Peyer's patch (tissue), 4 donors: Measurements from ENCODE around the gene EFNB3.

Experiments used
- CTCF ChIP-seq, 6 experiments: fragments of 450-650 bp in 4 of 6; fragments of 200-600 bp in 2 of 6; sonication (generic) in 1 of 6; IDR thresholded peaks; one replicate each; pipeline ENCODE4 v1.5.1; 2017 to 2019; ENCODE audit warnings: antibody characterized with exemption in 6 of 6, mild to moderate bottlenecking in 3 of 6, moderate library complexity in 1 of 6
- POLR2A ChIP-seq, 2 donors: fragments of 450-650 bp; IDR thresholded peaks; one replicate each; pipeline ENCODE4 v1.5.1; 2017; ENCODE audit warnings: antibody characterized with exemption in 2 of 2, mild to moderate bottlenecking in 2 of 2, moderate library complexity in 2 of 2

GRCh38 chr17:7700510-7700909 lies 4.5 kb upstream of the EFNB3 start:
- TF ChIP-seq CTCF (IDR thresholded peaks at IDR 0.05) (no peak), POLR2A (IDR thresholded peaks at IDR 0.05) (no peak)
